Measurements from ENCODE around the gene DSCAML1.

DNA sequence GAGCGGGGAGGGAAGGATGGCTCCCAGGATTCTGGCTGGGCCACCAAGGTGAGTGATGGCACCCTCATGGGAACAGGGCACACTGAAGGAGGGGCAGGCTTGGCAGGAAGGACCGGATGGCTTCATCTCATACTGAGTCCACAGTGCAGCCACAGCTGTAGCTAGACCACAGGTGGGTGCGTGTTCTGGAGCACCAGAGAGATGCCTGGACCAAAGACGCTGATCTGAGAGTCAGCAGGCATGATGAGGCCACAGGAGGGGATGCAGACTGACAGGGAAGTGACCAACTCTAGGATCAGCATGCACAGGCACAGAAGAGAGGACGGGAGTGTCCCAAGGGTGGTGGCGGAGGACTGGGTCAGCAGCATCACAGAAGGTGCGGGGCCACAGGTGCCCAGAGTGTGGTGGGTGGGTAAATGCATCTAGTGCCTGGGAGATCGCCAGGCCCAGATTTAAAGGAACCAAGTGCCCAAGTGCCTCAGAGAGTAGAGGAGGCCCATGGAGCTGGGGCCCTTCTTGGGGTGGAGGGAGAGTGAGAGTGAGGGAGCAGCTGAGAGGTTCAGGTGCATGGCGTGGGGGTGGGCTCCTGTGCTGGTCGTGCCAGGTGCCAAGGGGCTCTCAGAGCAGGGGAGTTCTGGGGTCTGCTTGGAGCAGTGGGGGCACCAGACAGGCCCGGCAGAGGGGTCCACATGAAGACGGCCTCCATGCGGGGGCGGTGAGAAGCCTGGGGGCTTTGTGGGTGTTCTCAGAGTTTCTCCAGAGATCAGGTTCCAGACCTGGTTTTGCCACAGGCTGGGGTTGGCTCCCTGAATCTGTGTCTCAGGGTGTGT lies 355.7 kb downstream of the DSCAML1 start:
- TF ChIP-seq, protein P1, sequence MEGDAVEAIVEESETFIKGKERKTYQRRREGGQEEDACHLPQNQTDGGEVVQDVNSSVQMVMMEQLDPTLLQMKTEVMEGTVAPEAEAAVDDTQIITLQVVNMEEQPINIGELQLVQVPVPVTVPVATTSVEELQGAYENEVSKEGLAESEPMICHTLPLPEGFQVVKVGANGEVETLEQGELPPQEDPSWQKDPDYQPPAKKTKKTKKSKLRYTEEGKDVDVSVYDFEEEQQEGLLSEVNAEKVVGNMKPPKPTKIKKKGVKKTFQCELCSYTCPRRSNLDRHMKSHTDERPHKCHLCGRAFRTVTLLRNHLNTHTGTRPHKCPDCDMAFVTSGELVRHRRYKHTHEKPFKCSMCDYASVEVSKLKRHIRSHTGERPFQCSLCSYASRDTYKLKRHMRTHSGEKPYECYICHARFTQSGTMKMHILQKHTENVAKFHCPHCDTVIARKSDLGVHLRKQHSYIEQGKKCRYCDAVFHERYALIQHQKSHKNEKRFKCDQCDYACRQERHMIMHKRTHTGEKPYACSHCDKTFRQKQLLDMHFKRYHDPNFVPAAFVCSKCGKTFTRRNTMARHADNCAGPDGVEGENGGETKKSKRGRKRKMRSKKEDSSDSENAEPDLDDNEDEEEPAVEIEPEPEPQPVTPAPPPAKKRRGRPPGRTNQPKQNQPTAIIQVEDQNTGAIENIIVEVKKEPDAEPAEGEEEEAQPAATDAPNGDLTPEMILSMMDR (IDR thresholded peaks at IDR 0.05) = no peak
- no peak for TF ChIP-seq POLR2A (IDR thresholded peaks at IDR 0.05)
